HG03354 (cell line): ENCODE results near the gene NEU1.
"Not testable (repeated sequence)": the region's sequence is repeated elsewhere in the genome, so short reads cannot be mapped to it uniquely, and the experiment has no call there.

Source experiments
- ATAC-seq: cut with Tn5 transposase; IDR thresholded peaks from one replicate; pipeline ENCODE4 v1.9.1; 2021; ENCODE audit warnings: mild to moderate bottlenecking; ENCODE audit not compliant: unreplicated experiment, poor library complexity, severe bottlenecking

NEU1 gene

GRCh38 chr6:31862344-31863235, at the start of gene NEU1:
NEU1 (minus strand) TSS chr6:31862821; CDS start chr6:31862776, 45 bp downstream.
- ATAC-seq, result peak; percentile 90

- no peak for ATAC-seq
Measured at GRCh38 chr6:31911826-31912585, 49.4 kb upstream of the NEU1 start.

DNA sequence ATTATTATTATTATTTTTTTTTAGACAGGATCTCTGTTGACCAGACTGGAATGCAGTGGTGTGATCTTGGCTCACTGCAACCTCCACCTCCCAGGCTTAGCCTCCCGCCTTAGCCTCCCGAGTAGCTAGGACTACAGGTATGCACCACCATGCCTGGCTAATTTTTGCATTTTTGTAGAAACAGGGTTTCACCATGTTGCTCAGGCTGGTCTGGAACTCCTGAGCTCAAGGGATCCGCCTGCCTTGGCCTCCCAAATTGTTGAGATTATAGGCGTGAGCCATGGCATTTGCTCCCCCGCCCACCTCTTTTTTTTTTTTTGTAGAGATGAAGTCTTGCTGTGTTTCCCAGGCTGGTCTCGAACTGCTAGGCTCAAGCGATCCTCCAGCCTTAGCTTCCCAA, 46.7 kb upstream of the NEU1 start:
- ATAC-seq, result not testable (repeated sequence)

- ATAC-seq, result peak; percentile 88
Measured at GRCh38 chr6:31908791-31909190, 46.2 kb upstream of the NEU1 start.

DNA sequence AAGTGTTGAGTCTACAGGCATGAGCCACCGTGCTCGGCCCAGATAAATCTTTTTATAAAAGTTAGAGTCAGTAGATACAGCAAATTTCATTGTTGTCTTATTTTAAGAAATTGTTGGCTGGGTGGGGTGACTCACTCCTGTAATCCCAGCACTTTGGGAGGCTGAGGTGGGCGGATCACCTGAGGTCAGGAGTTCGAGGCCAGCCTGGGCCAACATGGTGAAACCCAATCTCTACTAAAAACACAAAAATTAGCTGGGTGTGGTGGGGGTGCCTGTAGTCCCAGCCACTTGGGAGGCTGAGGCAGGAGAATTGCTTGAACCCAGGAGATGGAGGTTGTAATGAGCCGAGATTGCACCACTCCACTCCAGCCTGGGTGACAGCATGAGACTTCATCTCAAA, 45.6 kb upstream of the NEU1 start:
- ATAC-seq, result not testable (repeated sequence)

DNA sequence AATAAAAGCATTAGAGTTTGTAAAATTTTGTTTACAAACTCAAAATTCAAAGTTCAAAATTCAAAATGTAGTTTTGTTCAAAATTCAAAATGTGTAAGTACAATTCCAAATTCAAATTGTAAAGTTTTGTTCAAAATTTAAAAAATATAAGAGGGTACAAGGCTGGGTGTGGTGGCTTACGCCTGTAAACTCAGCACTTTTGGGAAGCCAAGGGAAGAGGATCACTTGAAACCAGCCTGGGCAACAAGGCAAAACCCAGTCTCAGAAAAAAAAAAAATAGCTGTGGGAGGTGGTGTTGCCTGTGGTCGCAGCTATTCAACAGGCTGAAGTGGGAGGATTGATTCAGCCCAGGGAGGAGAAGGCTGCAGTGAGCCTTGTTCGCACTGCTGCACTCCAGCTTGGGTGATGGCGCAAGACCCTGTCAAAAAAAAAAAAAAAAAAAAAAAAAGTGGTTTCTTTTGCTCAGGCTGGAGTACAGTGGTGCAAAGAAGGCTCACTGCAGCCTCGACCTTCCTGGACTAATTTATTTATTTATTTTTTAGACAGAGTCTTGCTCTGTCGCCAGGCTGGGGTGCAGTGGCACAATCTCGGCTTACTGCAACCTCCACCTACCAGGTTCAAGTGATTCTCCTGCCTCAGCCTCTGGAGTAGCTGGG, 44.7 kb upstream of the NEU1 start:
- ATAC-seq, result no peak

DNA sequence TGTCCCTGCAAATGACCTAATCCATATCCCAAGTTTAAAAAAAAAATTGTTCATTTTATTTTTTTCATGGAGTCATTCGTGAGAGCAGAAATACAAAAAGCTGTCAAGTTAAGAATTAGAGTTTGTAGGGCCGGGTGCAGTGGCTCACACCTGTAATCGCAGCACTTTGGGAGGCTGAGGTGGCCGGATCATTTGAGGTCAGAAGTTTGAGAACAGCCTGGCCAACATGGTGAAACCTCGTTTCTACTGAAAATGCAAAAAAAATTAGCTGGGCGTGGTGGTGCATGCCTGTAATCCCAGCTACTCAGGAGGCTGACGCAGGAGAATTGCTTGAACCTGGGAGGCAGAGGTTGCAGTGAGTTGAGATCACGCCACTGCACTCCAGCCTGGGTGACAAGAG, 44.1 kb upstream of the NEU1 start:
- not testable (repeated sequence) for ATAC-seq

GRCh38 chr6:31906122-31906521, 43.5 kb upstream of the NEU1 start:
- no peak for ATAC-seq

DNA sequence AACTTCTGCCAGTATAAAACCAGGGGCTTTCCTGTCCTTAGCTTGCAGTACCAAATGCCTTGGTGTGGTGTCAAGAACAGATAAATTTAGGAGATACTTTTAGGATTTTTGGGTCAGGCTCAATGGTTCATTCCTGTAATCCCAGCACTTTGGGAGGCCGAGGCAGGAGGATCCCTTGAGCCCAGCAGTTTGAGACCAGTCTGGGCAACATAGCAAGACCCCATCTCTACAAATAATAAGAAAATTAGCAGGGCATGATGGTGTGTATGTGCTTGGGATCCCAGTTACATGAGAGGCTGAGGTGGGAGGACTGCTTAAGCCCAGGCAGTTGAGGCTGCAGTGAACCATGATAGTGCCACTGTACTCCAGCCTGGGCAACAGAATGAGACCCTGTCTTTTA, 42.4 kb upstream of the NEU1 start:
- ATAC-seq, result no peak

GRCh38 chr6:31903957-31904356, 41.3 kb upstream of the NEU1 start:
- no peak for ATAC-seq

GRCh38 chr6:31901953-31902643, 39.5 kb upstream of the NEU1 start, which contains the start of gene ZBTB12:
ZBTB12 (minus strand) TSS chr6:31902086; CDS start chr6:31901305, 781 bp downstream.
- peak; percentile 47 for ATAC-seq

- no peak for ATAC-seq
Measured at GRCh38 chr6:31901415-31901952, 38.9 kb upstream of the NEU1 start.

DNA sequence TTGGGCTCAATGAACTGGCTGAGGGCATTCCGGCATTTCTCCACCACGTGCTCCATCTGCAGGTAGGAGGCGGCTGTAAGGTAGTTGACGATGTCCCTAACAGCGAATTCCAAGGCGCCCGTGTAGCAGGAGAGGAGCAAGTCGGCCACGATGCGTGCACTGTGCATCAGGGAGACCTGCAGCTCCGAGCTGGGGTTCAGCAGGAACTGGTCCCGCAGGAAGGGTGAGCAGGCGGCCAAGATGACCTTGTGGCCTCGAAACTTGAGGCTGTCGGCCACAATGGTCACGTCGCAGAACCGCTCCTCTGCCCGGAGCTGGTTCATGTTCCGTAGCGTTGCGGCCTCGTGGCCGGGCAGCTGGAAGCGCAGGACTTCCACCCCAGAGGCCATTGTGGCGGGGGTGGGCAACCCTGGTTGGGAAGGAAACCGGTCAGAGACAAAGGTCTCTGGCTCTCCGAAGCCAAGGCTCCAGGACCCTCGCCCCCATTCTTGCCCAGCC, 38.3 kb upstream of the NEU1 start:
- ATAC-seq, result no peak

- ATAC-seq, result no peak
Measured at GRCh38 chr6:31899882-31900722, 37.5 kb upstream of the NEU1 start.

DNA sequence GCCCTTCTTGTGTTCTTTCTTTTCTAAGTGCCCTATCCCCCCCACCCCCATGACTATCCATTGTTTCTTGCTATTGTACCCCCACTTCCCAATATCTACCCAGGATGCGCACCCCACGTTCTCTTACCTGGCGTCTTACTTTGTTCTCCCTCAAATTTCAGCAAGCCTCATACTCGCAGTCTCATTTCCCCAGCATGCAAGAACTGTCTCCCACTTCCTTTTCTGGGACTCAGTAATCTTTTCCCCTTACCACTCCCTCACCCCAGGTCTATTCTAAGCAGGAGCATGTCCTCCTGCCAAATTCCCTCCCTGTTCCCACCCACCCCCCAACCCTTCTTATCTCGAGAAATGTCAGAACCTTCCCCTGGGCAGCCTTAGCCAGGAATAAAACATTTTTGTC, 36.6 kb upstream of the NEU1 start:
- ATAC-seq, result no peak

GRCh38 chr6:31898383-31899011, 35.9 kb upstream of the NEU1 start:
- ATAC-seq, result peak; percentile 14

- peak; percentile 62 for ATAC-seq
Measured at GRCh38 chr6:31897612-31898382, 35.2 kb upstream of the NEU1 start, which contains the start of gene EHMT2. EHMT2 (minus strand) TSS chr6:31897698; CDS start chr6:31897677, 21 bp downstream.
